SIG-M5 (cell line): ENCODE data around the gene DDX50.
A peak's percentile ranks its signal among the peaks of the same experiment; 100 is the strongest.
"Not testable (repeated sequence)": the region's sequence is repeated elsewhere in the genome, so short reads cannot be mapped to it uniquely, and the experiment has no call there.

Experiments used
- DNase-seq: peaks from one replicate; lab custom pipeline; 2025; lab: John Stamatoyannopoulos, UW

DDX50 gene

DNA sequence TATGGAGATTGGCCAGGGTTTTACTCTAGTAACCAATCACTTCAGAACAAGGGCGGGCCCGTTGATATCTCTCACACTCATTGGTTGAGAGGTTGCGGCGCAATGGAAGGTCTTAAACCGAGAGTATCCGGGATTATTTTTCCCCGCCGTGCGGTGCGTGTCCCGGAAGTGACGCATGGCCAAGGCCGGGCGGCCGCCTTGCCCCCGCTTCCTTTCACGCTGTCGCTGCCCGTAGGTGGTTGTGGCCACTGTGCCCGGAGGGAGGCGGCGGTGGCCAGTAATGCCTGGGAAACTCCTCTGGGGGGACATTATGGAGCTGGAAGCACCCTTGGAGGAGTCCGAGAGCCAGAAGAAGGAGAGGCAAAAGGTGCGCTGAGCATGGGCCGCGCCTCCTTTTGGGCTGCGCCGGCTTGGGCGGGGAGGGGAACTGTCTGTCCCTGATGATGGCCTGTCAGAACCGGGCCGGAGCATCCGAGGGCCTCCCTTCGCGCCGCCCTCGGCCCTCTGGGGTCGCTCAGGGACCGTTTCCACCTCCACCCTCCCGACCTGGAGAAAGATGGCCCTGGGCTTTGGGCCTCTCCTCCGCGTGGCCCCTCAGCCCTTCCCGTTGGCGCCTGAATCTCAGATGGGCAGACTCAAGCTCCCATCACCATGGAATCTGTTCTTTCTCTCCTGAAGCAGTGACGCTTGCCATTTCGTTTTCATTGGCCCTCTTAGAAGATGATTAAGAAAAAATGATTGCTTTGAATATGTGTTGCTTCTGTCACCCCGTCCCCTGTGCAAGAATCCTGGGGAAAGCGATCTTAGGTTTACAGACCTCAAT is at the start of gene DDX50:
DDX50 (plus strand) TSS at position 211 of the 823 bp plus-strand sequence; CDS start at position 281, 70 bp downstream.
- peak; percentile 90 for DNase-seq

- no peak for DNase-seq
These were observed 44.8 kb upstream of the DDX50 start for GRCh38 chr10:68856352-68856751.

DNA sequence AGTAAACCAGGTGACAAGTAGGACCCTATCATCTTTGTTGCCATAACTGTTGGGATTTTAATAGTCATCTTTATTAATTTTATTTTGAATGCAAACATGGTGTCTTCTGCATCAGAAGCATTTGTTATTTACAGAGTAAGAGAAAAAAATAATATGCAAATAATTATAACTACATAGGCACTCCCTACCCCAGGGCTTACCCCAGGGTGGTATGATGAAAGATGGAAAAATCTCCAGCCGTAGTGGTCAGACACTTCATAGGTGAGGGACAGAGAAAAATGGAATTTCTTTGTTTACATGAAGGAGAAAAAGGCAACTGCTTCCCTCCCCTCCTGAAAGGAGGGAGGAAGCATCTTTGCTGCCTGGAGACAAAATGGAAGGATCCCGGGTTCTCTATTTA is 44.1 kb upstream of the DDX50 start:
- no peak for DNase-seq

DNA sequence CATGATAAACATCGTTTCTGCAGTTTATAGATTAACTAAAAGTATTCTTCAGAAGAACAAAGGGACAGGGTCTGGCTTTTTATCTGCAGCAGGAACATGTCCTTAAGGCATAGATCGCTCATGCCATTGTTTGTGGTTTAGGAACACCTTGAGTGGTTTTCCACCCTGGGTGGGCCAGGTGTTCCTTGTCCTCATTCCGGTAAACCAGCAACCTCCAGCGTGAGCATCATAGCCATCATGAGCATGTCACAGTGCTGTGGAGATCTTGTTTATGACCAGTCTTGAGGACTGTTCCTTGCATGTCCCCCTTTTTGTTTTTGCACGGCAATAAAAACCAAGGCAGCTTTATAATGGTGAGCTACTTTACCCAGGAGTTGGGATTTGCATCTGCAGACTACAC is 39.9 kb upstream of the DDX50 start:
- DNase-seq = no peak

DNA sequence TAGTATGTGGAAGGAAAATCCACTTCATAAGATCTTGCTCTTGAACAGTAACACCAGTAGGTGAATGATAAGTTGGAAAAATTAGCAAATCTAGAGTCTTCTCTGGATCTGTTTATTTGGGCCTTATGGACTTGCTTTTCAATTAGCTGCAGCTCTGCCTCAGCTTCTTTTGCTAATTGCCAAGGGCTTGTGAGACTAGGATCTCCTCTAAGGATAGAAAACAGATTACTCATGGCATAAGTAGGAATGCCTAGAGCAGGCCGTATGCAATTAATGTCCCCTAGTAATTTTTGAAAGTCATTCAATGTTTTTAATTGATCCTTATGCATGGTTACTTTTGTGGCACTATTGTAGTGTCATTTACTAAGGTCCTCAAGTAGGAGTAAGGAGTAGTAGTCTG is 36.5 kb upstream of the DDX50 start:
- DNase-seq = no peak

DNA sequence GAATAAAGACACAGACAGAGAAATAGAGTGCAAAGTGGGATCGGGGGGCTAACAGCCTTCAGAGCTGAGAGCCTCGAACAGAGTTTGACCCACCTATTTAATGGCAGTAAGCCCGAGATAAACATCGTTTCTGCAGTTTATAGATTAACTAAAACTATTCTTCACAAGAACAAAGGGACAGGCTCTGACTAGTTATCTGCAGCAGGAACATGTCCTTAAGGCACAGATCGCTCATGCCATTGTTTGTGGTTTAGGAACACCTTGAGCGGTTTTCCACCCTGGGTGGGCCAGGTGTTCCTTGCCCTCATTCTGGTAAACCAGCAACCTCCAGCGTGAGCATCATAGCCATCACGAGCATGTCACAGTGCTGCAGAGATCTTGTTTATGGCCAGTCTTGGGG is 32.9 kb upstream of the DDX50 start:
- DNase-seq = not testable (repeated sequence)

GRCh38 chr10:68869623-68870022 is 31.5 kb upstream of the DDX50 start:
- DNase-seq = no peak

- DNase-seq = no peak
These were observed 31.1 kb upstream of the DDX50 start for GRCh38 chr10:68870061-68870460.

- no peak for DNase-seq
These were observed 30.5 kb upstream of the DDX50 start for GRCh38 chr10:68870545-68871104.

DNA sequence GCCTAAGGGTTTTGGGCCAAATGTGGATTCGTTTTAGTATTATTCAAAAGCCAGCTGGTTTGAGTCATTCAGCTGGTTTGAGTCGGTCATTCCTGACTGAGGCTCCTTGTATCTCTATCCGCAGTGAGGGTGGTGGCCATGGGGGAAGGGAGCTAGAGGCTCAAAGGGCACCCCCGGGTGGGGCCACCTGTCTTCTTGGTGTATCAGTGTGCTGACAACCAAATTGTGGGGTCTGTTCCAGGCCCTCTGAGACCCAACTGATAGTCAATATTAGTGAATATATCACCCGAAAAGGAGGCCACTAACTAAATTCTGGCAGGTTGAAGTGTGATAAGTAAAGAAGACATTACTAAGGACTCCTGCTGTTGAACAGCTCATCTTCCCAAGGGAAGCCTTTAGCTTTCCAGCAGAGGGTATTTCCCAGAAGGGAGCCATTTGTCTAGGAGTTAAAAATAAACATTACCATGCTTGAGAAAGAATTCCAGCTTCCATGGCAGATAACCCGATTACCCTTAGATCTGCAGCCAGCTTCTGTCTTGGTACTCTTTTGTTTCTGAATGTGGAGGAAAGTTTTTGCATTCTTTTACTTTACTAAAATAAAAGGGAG is 29.9 kb upstream of the DDX50 start:
- no peak for DNase-seq

GRCh38 chr10:68871731-68872342 is 29.3 kb upstream of the DDX50 start:
- no peak for DNase-seq

- no peak for DNase-seq
These were observed 24.6 kb upstream of the DDX50 start for GRCh38 chr10:68876246-68877138.

- DNase-seq = no peak
These were observed 23.5 kb upstream of the DDX50 start for GRCh38 chr10:68877482-68878110.

GRCh38 chr10:68878496-68878895 is 22.6 kb upstream of the DDX50 start:
- DNase-seq = no peak

GRCh38 chr10:68879628-68880027 is 21.5 kb upstream of the DDX50 start:
- no peak for DNase-seq

DNA sequence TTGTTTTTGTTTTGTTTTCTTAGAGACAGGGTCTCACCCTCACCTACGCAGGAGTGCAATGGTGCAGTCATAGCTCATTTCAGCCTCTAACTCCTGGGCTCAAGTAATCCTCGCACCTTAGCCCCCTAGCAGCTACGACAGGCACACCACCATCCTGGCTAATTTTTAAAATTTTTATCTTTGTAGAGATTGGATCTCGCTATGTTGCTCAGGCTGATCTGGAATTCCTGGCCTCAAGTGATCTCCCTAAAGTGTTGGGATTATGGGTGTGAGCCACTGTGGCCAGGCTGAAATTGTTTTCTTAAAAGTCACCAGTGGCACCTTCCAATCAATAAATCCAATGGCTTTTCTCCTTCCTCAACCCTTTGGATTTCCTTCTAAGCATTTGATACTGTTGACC is 20.9 kb upstream of the DDX50 start:
- DNase-seq = no peak

GRCh38 chr10:68895041-68895440 is 6.1 kb upstream of the DDX50 start:
- no peak for DNase-seq

GRCh38 chr10:68897336-68897741 is 3.8 kb upstream of the DDX50 start:
- DNase-seq = no peak

DNA sequence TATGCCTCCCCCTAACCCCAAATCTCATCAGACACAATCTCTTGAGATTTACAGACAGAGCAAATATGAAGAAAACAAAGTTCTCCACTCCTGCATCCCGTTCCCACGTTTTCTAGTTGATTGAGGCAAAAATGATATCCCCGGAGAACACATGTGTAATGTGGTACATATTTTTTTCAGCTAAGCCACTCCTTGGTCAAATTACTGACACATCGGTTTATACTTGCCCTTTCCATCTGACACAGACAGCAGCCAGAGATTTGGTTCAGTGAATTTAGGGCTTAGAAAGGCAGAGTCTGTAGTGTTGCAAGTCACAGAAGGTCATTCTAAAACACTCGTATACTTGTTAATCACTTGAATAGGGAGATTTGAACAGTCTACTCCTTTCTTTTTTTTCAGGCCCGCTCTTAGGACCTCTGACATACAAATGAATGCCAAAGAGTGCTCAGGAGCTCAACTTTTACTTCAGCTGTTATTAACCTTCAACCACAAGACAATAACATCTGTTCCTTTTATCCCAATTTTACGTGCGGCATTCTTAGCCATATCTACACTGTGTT is 1.8 kb upstream of the DDX50 start:
- no peak for DNase-seq

GRCh38 chr10:68900427-68901104 is 549 bp upstream of the DDX50 start:
- no peak for DNase-seq
